GM19397 (cell line): ENCODE results near the gene DCLK1.
A peak's percentile ranks its signal among the peaks of the same experiment; 100 is the strongest.

Experiments used
- ATAC-seq: cut with Tn5 transposase; IDR thresholded peaks from one replicate; pipeline ENCODE4 v1.9.1; 2021; ENCODE audit warnings: mild to moderate bottlenecking, moderate library complexity; ENCODE audit not compliant: unreplicated experiment

DCLK1 gene

DNA sequence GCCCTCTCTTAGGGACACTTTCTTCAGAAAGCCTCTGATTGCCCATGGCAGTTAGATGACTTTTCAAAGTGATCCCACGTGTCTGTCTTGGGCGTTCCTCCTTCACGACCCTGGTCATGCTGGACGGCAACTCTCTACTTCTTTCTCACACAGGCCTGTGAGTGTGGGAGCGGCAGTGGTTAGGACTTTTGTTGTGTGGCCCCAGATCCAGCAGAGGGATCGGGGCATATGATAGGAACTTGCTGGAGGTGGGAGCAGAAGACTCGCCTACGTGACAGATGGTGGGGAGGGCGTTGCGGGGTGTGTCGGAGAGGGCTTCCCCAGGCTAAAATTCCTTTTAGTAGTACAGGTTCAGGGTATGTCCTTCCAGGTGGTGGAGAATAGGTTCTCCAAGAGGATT, 365.2 kb downstream of the DCLK1 start:
- ATAC-seq, result no peak

DNA sequence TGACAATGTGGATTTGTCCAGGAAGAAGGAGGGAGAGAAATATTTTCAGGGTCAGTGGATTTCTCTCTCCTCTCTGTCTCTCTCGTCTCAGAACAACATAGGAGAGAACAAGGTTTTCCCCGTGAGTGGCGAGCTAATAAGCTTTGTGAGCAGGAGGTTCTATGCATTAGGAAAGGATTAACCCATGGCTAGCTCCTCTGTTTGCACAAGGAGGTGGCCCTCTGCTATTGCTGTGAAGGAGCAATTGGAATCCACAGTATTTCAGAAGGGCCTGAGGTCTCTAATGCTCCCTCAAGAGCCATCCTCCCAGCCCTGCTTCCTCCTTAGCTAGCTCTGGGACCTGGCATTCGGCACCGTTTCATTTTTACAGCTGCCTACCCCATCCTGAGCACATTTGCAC, 365.8 kb downstream of the DCLK1 start:
- no peak for ATAC-seq

DNA sequence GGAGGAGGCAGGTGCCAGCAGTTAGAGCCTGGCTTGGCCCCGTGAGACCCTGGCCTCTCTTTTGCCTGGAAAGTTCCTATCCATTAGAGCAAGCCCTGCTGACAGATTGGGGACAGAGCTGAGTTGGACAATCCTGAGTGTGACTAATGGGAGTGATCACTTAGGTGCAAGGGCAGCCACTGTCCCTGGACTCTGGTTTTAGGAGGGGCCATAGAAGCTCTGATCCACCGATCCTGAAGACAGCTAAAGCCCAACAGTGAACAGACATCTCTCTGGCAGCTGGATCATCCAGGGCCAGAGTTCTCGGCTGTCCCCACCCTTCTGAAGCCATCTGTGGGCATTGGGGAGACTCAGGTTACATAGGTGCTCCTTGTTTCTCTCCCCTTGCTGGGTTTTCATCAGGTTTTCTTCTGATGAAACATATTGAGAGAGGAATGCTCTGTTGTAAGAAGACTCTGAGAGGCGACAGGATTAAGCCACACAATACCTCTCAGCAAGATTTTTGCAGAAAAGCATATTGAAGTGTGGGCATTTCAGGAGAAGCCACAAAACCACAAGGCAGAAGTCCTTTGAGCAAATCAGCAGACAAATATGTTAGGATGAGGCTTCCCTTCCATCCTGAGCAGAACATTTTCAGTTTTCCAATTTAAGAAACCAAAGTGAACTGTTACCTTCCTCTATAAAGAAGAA, 366.7 kb downstream of the DCLK1 start:
- ATAC-seq, result no peak

DNA sequence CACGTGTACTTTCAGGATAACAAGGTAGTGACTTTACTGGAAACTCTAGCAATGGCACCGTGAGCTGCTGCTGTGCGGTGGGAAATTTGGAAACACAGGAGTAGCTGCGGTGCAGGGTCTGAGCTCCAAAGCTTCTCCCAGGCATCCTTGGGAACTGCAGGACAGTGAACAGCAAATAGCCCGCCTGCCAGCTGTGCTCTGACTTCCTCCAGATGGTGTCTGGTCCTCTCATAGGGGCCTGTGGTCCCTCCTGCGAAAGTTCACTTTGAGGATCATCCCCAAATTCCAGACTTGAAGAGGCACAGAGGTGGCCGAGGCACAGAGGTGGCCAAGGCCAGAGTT, 367.4 kb downstream of the DCLK1 start:
- no peak for ATAC-seq

DNA sequence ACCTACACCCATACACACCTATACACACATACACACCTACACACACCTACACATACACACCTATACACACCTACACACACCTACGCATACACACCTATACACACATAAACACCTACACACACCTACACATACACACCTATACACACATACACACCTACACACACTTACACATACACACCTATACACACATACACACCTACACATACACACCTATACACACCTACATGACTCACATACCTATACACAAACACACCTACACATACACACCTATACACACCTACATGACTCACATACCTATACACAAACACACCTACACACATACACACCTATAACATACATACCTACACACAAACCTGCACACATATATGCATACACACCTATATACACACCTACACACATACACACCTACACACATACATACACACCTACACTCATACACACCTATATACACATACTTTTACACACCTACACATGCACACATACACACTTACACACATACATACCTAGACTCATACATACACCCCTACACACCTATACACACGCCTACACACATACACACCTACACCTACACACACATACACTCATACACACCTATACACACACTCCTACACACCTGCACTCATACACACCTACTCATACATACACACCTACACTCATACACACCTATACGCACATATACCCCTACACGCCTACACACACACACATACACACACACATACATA, 368.0 kb downstream of the DCLK1 start:
- no peak for ATAC-seq

DNA sequence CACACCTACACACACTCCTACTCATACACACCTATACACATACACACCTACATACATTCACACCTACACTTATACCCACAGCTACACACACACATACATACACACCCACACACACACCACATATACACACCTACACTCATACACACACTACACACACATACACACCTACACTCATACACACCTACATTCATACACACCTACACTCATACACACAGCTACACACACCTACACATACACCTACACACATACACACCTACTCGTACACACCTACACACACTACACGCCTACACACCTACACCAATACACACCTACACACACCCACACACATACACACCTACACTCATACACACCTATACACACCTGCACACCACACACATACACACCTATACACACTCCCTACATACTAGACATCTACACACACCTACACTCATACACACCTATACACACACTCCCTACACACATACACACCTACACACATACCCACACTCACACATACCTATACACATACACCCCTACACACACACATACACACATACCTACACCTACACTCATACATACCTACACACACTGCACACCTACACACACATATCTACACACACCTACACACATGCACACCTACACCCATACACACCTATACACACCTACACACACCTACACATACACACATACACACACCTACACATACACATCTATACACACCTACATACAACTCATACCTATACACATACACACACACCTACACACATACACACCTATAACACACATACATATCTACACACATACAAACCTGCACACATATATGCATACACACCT, 369.5 kb downstream of the DCLK1 start:
- ATAC-seq, result no peak

DNA sequence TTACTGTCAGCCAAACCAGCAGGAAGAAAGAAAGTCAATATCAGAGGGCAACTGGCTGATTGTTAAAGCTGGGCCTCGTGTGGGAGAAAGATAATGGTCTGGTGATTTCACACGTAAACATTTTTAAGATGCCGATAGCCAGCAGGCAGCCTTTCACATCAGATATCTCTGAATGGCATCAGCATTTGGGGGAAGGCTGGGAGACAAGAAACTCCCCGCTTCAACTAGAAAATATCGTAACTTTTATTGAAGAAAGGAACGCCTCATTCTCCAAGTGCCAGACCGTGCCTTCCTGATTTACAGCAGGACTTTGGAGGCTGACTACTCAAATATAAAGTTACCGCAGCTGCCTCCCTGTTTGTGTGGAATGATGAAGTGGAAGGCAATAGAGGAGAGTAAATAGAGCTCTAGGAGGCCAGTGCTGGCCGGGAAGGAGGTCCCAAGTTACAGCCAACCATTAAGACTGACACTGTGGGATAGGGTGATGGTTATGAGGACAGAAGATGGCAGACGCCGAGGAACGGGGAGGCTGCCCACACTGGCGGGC, 370.4 kb downstream of the DCLK1 start:
- ATAC-seq, result no peak

DNA sequence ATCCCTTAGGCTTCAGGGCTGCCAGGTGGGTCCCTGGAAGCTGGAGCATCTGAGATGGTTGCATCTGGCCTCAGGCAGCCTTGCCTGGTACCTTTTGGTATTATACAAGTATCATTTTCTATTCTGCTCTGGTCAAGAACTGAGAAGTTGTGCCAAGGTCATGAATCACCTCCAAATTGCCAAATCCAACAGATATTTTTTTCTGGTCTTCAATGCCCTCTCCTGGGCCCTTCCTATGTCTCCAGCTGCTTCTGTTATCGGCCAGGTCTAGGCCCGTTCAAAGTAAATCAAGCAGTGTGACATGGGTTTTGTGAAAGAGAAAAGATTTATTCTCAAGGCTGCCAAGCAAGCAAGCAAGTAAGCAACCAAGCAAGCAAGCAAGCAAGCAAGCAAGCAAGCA, 383.6 kb downstream of the DCLK1 start:
- no peak for ATAC-seq

DNA sequence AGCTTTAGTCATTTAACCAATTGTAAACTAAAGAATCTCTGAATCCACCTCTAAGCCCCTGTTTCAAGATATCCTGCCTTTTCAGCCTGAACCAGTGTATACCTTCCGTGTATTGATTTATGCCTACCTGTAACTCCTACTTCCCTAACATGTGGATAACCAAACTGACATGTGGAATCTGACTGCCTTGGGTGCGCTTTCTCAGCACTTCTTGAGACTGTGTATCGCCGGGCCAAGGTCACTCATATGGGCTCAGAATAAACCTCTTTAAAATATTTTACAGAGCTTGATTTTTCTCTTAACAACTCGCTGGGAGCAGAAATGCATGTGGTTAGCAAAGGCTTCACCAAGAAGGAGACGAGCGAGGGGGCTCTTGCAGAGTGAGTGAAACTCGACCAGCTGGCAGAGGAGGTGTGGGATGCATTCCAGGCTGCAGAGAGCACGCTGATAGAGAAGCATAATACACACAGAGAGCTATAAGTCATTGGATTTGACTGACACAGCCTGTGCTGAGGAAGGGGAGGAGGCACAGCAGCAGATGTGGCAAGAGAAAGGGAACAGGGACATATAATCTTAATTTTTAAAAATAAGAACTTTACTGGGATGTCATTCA, 386.5 kb downstream of the DCLK1 start:
- ATAC-seq, result no peak

DNA sequence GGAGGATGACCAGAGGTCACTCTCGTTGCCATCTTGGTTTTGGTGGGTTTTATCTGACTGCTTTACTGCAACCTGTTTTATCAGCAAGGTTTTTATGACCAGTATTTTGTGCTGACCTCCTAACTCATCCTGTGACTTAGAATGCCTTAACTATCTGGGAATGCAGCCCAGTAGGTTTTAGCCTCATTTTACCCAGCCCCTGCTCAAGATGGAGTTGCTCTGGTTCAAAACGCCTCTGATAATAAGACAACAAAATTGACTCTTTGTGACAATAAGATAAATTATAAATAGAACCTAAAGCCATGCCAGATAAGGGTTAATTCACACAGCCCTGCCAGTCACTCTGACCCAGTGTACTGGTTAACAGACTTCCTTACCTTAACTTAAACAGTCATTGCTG, 387.0 kb downstream of the DCLK1 start:
- no peak for ATAC-seq

DNA sequence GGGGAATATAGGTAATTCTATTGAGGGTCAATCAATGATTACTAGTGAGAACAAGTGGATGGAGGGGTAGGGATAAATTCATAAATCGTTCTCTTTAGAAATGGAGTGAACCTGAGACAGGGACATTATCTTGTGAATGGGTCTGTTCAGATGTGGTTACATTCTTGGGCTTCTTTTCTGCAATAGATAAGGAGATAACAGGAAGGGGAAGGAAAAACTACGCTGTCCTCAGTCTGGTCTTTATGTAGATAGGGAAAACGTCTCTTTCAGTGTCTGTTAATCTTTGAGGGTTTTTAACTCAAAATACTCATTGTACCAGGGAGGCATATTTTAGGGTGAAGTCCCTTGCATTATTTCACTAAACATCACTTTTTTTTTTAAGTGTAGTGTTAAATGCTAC, 388.0 kb downstream of the DCLK1 start:
- no peak for ATAC-seq

DNA sequence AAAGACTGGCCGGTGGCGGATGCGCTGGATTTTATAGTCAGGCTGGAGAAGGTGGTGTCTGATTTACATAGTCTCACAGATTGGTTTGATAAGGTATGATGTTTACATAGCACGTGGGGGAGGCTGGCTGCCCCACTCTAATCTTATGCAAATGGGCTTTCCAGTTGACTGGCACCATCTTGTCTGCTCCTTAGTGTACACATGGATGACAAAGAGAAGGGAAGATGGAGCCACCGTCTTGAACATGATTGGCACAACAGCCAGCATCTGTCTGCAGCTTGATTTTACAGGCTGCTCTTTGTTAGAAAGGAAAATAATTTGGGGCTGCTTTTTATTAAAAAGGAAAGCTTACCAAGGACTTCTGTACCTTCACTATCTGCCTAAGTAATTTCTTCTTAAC, 389.5 kb downstream of the DCLK1 start:
- ATAC-seq, result no peak

DNA sequence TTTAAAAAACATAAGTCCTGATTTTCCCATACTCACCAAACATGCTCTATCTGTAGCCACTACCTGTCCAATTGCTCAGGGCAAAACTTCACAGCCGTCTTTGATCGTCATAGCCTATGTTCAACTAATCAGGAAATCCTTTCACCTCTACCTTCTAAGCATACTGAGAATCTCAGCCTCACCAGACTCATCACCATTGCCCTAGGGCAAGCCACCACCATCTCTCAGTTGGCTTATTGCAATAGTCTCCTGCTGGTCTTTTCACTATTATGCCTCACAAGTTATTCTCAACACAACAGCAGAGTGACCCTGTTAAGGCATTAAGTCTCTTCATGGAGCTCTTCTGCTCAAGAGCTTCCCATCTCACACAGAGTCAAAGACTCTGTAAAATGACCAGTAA, 394.3 kb downstream of the DCLK1 start:
- no peak for ATAC-seq

DNA sequence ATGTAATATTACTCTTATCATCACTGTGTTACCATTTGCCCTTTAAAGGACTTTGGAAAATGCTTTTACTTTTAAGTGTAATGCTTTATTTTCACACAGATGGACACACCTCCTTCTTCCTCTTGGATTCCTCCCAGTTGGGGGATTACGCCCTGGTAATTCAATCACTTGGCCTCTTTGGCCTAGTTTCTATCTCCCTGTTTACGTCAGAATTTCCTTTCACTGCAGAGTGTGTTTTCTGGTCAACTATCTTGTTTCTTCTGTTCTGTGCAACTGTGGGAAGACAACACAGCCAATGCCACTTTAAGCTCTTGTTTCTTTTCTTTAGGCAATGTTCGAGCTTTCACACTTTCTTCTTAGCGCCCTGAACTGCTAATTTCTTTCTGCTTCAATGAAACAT, 397.4 kb downstream of the DCLK1 start:
- ATAC-seq, result no peak

DNA sequence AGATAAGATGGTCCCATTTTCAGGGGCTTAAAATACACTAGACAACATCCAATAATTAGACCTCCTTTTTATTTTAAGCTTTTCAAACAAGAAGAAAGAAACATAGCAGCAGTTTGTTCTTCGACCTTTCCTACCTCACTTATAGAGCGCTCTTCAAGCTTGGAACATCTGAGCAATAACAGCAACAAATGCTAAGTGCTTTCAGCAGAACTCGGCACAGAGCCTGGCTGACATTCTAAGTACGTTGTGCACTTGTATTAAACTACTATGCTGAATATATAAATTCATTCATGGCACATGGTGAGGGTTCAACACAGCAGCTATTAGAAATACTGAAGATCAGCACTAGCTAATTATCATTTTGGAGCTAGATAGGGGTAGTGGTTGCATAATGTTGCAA, 398.6 kb downstream of the DCLK1 start:
- ATAC-seq, result no peak

DNA sequence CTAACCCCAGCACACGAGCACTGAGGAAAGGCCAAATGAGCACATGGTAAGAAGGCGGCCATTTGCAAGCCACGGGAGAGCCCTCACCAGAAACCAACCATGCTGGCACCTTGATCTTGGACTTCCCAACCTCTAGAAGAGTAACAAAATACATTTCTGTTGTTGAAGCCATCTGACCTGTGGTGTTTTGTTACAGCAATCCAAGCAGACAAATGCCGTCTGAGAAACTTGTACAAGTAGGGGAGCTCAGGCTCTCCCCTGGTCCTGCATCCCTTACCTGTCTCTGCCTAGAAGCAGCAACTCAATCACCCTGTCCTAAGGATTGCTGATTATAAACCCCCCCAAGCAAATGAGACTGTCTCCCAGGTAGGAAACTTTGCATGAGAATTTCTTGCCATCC, 399.7 kb downstream of the DCLK1 start:
- ATAC-seq, result no peak

DNA sequence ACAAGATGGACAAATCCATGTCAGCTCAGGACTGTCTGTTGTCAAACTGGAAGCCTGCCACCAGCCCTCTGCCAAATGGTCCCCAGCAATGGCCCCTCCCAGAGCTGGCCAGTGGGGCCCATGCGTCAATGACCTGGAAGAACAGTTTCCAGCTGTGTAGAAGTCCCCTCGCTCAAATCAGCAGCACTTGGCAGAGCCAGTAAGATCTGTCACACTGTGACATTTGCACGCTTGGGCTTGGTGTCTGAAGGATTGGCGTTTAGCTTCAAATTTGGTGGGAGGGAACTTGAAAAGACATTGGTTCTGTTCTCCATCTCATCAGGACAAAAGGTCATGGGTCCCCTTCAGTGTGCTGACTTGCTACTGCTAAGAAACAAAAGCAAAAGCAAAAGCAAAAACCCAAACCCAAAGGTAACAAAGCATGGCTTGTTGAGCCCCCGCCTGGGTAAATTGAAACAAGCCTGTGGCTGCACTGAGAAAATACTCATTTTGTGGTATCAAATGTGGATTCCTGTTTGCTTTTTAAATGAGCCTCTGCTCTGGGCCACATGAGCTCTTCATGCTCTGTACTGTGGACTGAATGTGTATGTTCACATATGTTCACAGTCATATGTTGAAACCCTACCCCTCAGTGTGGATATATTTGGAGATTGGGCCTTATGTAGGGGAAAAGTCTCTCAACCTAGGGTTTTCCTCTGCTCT, 401.1 kb downstream of the DCLK1 start:
- peak; percentile 56 for ATAC-seq

DNA sequence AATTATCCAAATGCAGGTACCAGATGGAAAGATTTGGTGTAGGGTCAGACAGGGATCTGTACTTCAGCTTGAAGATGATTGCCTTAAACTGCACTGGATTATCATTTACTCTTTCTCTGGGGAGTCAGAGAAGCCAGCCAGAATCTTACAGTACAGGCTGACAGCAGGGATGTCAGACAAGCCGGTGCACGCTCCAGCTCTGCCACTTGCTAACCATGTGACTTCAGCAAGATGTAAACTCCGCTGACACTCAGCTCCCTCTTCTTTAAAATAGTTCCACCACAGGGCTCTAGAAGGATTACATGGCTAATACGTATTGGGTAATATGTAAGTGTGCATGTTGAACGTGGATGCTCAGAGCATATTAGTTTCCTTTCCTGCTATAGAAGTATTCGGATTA, 403.3 kb downstream of the DCLK1 start:
- no peak for ATAC-seq

DNA sequence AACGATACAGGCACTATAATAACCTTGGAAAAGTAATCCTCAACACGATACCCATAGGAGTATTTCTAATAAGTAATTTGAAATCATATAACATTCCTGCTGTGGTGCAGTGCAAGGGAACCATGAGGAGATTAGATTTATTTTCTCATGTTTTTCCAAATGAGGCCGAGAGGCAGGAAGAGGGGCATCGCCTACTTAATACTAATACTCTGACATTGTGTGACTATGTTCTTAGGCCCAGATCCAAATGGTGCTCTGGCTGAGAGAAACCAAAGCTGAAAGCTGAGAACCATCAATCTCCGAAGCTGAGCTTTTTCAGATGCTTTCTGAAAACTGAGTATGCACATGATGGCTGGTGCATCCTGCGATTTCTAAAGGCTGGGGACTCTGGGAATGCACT, 406.7 kb downstream of the DCLK1 start:
- no peak for ATAC-seq

DNA sequence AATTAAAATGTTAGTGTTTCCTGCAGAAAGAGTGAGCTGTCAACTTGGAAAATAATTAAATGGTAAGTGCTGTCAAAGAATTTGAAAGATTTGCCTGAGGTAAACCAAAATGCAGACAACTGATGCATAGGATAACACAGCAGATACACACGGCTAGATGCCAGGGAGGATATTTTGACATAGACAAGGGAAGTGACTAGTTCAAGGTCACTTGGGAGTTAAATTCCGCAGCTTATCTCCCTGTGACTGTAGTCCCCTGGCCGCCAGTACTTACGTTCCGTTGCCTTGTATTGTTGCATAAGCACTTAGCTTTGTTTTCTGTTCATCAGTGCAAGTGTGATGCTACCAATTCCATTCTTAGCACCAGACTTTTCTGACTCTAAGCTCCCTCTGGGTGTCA, 407.4 kb downstream of the DCLK1 start:
- no peak for ATAC-seq

DNA sequence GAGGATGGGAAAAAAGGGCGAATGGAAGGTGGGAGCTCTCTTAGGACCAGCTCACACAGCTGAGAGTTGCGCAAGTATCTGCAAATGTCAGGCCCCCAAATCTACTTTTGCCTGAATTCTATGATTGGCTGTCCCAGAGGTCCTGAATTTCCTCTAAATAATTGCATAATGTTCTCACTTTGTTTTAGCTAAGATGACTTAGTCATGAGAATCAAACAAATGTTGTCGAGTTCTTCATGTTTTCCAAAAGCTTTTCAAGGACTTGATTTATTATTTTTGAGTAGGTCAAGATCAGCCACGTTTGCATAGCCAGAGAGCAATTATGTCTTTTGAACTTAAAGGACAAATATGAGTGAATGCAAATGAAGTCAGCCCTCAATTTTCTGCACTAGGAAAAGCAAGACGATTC, 408.1 kb downstream of the DCLK1 start:
- ATAC-seq, result no peak
